GM18511 (cell line): ENCODE measurements around the gene PCMTD2.

Experiments
- ATAC-seq: cut with Tn5 transposase; IDR thresholded peaks from one replicate; pipeline ENCODE4 v1.9.1; 2021; ENCODE audit warnings: mild to moderate bottlenecking, moderate library complexity; ENCODE audit not compliant: unreplicated experiment

PCMTD2 gene

DNA sequence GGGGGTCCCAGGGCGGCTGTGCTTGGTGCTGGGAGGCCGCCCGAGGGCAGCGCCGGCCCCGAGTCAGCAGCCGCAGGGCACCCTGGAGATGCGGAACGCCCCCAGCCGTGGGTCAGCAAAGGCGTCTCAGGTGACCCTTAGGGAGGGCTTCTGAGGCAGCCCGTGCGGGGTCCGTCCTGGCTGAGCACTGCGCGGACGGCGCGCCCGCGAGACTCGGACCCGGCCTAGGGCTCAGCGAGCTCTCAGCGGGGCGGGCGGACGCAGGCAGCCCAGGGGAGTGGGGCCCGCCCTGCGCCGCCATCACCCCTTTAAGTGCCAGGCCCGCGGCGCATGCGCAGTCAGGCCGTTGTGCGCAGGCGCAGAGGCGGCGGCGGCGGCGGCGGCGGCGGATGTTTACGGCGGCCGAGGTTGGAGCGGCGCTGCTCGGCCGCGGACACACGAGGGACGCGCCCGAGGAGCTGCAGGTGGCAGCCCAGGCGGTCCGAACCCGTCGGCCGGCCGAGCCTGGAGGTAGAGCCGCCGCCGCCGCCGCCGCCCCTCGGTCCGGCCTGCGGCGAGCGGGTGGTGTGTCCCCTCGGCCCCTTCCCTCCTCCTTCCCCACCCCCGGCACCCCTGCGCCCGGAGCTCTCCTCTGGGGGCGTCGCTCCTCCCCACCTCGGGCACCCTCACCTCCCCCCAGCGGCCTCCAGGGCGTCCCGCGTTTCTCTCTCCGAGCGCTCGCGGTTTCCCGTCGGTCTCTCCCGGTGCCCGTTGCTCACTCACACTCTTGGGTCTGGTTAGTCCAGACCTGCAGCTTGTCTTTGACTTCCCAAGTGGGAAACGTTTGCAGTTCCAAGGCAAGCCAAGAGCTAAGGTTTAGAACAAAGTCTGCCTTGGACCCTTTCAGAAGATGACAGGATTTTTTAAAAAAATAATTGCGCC, at the start of gene PCMTD2:
PCMTD2 (plus strand) TSS at position 388 of the 921 bp plus-strand sequence. CDS start 4,218 bp downstream, outside the sequence.
- ATAC-seq = peak; percentile 80

DNA sequence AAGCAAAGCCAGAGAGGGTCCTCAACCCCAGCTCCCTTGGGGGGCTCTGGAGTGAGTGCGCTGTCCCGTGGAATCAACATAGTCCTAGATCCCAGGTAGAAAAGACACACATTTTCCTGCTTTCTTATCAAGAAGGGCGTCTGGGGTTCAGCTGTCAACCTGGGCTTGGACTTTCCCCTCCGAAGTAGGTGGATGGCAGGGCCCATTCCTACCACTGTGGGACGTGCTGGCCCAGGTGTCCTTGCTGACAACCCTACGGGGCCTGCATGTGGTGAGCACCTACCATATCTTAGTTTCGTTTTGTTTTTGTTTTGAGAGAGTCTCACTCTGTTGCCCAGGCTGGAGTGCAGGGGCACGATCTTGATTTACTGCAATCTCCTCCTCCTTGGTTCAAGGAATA, 48.9 kb upstream of the PCMTD2 start:
- ATAC-seq = no peak

DNA sequence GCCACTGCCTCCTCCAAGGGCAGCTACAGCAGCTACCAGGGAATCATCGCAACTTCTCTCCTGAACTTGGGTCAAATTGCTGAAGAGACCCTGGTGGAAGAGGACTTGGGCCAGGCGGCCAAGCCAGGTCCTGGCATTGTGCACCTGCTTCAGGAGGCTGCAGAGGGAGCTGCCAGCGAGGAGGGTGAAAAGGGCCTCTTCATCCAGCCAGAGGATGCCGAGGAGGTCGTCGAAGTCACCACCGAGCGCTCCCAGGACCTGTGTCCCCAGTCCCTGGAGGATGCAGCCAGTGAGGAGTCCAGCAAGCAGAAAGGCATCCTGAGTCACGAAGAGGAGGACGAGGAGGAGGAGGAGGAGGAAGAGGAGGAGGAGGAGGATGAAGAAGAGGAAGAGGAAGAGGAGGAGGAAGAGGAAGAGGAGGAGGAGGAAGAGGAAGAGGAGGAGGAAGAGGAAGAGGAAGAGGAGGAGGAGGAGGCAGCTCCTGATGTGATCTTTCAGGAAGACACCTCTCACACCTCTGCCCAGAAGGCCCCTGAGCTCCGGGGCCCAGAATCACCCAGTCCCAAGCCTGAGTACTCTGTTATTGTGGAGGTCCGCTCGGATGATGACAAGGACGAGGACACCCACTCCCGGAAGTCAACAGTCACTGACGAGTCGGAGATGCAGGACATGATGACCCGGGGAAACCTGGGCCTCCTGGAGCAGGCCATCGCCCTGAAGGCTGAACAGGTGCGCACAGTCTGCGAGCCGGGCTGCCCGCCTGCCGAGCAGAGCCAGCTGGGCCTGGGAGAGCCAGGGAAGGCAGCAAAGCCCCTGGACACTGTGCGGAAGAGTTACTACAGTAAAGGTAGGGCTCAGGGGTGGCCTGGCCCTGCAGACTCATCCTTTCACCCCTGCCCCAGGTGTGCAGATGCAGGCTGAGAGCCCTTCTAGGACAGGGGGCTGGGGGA, 47.6 kb upstream of the PCMTD2 start:
- ATAC-seq = no peak

DNA sequence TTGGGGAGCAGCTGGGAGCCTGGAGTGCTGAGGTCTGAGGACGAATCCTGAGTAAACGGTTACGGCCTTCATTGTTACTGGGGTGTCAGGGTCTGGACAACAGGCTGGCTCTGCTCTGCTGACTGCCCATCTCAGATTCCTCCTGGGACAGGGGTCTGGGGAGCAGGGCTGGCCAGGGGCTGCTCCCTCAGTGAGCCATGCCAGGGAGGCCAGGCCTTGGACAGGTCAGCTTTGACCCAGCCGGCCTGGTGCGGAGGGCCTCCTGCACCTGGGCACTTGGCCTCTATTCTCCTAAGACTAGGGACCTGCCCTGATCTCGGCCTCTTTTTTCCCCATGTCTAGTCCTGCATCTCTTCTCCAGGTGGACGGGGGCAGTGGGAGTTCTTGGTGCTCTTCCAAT, 46.4 kb upstream of the PCMTD2 start:
- no peak for ATAC-seq

DNA sequence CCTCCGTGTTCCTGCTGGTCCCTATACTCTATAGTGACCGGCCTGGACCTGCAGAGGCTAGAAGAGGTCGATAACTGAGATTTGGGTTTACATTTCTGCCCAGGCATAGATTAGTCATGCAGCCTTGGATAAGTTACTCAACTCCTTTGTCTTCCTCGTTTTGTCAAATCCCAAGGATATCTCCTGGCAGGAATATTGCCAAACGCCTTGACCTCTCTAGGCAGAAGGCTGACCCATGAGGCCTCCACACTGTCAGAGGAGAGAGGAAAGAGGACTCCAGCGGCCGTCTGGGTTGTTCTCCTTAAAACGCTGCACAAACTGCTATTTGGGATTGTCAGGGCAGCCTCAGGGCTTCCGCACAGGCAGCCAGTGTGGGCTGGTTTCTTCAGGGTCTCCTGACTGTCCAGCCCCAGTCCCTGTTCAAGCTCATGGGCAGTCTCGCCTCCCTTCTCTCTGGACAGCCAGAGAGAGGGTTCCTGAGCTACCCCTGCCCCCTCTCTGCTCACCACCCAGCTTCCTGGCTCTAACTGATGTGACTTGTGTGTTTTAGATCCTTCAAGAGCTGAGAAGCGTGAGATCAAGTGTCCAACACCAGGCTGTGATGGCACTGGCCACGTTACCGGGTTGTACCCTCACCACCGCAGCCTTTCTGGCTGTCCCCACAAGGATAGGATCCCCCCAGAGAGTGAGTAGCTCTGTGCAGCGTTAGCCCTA, 44.7 kb upstream of the PCMTD2 start:
- ATAC-seq = no peak

DNA sequence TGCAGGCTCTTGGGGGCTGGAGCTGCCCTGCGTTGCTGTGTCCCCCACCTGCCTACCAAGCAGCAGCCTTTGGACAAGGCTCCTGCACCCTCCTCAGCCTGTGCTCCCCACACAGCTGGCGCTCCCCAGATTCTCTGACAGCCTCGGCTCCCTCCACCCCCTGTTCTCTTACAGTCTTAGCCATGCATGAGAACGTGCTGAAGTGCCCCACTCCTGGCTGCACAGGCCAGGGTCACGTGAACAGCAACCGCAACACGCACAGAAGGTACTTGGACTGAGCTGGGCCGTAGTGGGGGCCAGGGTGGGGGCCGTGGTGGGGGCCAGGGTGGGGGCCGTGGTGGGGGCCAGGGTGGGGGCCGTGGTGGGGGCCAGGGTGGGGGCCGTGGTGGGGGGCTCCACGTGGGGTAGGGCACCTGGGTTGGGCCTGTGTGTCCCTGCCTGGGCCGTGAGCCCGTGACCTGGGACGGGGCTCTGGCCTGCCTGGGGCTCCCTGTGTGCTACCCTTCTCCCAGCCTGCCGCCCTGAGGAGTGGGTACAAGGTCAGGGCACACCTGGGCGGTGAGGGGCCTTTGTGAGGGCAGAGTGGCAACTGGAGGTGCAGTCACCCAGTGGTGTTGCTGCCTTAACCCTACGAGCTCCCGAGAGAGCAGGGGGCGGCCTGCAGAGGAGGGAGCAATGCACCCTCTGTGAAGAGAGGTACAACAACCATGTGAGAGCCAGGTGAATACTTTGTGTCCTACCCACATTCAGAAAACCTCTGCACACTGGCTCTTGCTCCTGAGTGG, 43.5 kb upstream of the PCMTD2 start:
- ATAC-seq = no peak

DNA sequence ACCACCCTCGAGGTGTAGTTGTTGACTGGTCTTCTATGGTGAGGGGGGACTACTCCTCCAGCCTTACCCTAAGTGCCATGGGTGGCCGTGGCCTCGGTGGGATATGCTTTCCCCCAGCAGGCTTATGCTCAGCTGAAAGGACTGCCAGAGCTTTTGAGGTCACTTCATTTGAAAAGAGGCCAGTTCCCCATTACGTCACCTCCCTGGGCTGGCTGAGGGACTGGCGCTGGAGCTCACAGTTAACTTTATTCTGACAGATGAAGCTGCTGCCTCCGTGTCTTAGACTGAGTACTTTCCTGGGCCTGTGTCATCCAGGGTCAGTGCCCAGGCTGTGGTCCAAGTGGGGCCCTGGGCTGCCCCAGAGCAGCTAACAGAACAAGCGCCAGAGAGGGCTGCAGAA, 42.8 kb upstream of the PCMTD2 start:
- no peak for ATAC-seq

DNA sequence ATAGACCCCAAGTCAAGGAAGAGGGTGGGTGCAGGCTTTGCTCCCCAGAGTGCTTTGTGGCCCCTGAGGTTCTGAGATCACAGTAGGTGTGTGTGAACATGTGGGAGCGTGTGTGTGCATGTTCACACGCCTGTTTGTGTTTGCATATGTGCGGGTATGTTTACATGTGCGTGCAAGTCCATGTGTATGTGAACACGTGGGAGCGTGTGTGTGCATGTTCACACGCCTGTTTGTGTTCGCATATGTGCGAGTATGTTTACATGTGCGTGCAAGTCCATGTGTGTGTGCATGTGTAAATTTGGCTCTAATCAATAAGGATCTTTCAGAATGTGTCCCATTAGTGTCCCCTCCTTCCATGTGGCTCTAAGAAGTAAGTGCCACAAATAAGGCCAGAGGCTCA, 41.4 kb upstream of the PCMTD2 start:
- no peak for ATAC-seq

DNA sequence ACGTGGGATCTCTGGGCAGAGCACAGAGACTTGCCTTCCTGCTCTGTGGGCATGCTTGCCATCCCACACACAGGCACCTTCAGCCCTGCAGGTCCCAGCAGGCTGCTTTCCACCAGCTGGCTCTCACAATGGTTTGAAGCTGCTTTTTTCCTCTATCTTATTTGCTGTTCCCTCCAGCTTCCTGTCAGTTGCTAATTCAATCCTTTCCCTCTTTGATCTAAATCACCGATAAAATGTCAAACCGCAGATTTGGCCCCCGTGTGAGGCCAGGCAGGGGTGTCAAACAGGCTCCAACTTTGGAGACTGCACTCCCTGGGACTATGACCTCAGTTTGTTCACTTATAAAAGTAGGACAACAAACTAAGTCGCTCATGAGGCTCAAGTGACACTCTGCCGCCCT, 40.6 kb upstream of the PCMTD2 start:
- no peak for ATAC-seq

DNA sequence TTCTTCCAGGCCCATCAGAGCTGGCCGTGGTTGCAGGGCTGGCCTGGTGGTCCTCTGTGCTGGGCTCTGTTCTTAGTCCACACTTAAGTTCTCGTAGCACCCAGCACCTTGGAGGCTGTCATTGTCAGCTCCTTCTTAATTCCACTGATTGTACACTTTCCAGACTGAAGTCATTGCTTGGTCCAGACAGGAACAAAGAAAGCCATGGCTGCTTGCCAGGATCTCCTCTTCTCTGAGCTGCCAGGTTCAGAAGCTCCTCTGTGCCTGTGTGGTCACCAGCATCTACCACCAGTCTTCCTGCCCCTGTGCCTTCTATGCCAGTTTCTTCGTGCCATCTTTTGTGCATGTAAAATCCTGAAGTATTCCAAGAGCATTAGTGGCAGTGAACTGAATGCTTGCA, 39.5 kb upstream of the PCMTD2 start:
- no peak for ATAC-seq

DNA sequence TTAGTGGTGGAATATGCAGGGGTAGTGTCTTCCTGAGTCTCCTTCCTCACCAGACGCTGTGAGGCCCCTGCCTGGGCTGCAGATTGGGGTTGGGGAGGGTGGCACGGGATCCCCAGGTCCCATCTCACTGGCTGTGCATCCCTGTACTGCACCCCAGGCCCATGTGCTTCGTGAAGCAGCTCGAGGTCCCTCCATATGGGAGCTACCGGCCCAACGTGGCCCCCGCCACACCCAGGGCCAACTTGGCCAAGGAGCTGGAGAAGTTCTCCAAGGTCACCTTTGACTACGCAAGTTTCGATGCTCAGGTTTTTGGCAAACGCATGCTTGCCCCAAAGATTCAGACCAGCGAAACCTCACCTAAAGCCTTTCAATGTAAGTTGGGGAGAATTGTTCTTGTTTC, 38.6 kb upstream of the PCMTD2 start:
- no peak for ATAC-seq

DNA sequence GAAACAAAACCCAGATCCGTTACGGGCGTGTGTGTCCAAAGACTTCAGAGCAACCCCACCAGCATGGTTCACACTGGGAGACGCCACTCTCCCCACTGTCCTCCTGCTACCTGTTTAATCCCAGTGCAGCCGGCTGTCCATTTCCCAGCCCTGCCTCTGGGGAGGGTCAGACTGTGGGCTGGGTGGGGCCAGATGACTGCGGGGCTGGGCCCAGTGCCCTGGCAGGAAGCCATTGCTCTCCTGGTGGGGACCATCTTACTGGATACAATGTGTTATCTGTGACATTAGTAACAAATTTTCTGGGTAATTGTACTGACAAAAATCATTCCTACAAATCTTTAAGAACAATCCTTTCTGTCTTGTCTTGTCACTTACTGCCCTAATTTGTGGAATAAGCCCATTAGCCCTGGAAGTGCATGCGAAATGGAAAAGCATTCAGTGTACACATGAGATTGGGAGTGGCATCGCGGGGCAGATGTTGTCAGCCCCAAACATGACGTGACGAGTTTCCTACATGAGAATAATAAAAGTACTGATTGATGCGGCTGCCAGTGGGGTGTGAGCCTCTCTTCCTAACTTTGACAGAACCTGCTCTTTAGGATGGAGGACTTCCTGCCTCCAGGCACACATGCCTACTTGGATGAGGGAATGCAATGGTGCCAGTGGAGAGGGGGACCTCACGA, 37.9 kb upstream of the PCMTD2 start:
- ATAC-seq = no peak

DNA sequence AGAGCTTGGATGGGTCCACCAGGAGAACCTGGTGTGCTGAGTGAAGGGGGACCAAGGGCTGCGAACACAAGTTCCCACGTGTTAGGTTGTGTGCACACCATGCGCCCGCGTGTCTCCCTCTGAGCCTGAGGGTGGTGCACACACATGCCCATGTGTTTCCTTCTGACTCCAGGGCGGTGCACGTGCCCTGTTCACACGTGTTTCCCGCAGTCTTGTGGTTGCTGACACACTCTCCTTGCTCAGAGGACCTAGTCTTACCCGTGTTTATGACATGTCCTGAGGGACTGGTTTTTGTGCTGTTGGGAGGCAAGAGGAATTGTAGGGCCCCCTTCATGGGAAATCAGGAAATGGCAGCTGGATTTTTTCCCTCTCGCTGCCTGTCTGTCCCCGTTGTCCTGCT, 36.3 kb upstream of the PCMTD2 start:
- no peak for ATAC-seq

DNA sequence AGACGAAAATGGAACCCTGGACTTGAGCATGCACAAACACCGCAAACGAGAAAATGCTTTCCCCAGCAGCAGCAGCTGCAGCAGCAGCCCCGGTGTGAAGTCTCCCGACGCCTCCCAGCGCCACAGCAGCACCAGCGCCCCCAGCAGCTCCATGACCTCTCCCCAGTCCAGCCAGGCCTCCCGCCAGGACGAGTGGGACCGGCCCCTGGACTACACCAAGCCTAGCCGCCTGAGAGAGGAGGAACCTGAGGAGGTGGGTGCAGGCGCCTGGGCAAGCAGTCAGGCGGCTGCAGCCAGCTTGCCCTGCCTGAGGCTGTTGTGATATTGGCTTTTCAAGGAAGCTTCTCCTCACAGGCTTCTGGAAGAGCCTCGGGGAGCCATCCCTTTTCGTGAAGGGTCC, 35.8 kb upstream of the PCMTD2 start:
- ATAC-seq = no peak

DNA sequence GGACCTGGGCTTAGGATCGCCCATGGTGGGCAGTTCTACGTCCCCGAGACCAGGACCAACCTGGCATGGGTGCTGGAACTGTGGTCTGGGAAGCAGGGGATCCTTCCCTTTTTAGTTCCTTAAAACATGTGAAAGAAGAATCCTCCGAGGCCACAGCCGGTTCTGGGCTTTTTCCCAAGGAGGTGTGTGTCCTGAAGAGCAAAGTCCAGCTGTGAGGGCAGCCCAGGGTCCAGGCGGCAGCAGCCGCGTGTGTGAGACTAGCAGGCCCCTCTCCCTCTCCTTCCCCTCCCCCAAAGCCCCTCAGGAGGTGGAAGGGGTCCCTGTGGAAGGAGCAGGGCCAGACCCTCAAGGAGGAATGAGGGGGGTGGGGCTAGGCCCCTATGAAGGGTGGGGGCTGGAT, 35.1 kb upstream of the PCMTD2 start:
- ATAC-seq = no peak

DNA sequence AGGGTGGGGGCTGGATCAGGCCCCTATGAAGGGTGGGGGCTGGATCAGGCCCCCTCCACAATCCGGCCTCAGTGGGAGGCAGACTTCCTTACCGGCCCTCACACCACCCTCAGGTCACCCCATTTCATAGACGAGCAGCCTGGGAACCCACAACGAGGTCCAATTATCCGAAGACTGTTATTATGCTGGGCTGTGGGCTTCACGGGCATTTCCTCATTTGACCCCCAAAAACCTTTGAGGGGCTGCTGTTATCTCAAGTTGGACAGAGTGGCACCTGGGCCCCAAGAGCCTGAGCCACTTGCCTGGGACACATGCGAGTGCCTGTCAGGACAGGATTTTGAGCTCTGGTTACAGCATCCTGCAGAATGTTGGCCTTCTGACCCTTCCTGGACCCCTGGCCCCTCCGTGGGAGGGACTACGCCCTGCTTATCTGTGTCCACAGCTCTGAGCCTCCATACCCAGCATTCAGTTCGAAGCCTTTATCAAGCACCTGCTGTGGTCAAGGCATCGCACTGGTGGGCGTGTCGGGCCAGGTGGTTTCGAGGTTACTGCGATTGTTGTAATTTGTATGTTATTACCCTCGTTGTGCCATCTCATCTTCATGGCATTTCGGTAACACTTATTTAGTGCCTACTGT, 34.5 kb upstream of the PCMTD2 start:
- ATAC-seq = no peak

DNA sequence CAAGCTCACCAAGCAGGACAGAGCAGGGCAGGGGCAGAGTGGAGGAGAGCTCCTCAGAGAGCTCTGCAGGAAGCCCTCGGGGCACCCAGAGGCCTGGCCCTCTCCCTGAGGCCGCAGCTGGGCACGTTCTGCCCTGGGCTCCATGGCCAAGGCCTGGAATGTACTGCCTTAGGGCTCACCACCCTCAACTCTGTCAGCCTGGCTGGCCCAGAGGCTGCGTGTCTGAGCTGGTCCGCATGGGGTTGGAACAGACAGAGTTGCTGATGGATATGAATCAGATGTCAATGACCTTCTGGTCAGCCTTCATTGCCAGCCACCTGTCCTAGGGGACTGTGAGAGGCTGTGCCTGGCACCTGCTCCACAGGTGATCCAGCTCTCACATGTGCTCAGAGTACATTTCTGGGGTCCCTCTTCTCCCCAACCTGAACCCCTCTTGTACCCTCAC, 33.2 kb upstream of the PCMTD2 start:
- ATAC-seq = no peak

DNA sequence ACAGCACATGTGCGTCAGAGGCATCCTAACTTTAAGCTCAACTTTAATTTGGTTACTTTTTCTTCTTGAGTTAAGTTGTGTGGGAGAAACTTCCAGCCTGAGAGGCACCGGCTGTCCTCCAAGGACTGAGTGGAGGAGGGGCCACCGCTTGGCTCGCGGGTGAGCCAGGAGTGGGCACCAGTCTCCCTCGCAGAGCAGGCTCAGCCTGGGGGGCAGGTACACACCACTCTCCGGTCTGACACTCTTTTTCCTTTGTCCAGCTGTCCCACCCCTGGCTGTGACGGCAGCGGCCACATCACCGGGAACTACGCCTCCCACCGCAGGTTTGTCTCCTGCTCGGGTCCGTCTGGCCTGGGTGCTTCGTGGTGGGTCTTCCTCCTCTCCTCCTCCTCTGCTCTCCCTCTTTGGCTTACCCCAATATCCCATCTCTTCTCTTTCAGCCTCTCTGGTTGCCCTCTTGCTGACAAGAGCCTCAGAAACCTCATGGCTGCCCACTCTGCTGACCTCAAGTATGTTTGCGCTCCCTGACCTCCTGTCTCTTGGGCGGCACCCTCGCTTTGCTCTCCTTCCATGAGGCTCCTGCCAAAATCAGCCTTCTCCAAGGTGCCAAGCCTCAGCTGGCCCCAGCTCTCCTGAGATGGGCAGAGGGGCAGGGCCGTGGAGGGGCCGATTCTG, 32.6 kb upstream of the PCMTD2 start:
- ATAC-seq = no peak
